ENCODE results near the gene GAST. TPM values are rescaled to one million over a fixed set of nuclear protein-coding genes. Genes with fewer than 3 reads are reported as not detected.

Gene GAST
- total RNA-seq, 1 experiment from 2014 or later: not detected

DNA sequence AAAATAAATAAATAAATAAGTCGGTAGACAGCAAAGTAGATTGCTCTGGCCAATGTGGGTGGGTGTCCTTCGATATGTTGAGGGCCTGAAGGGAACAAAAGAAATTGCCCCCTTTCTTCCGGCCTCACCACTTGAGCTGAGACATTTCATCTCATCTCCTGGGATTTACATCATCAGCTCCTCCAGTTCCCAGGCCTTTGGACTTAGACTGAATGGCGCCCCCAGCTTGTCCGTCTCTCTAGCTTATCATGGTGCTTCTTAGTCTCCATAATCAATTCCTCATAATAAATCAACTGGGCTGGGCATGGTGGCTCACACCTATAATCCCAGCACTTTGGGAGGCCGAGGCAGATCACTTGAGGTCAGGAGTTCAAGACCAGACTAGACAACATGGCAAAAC is 36.1 kb downstream of the GAST start:
- DNase-seq: no peak
- Histone ChIP-seq H3K4me2 (ENCODE audit: insufficient read depth, insufficient read length, low read length) (no peak overlapping the region), H2BK20ac (ENCODE audit: low read depth, low read length, poor library complexity, severe bottlenecking) (no peak overlapping the region), H3K4me1 (ENCODE audit: insufficient read depth, low read length) (no peaks in the 10 kb centered on the region), H4K8ac (replicated peaks; ENCODE audit: insufficient read length, low read depth, low read length) (no peak overlapping the region), H3K14ac (ENCODE audit: insufficient read depth, low read length) (no peak overlapping the region), H3K4ac (ENCODE audit: low read depth, low read length) (no peak overlapping the region), H3K27ac (ENCODE audit: insufficient read length, low read depth, low read length) (no peak overlapping the region), H3K9ac (ENCODE audit: extremely low read depth, insufficient read length, low read length) (no peak overlapping the region), H2BK12ac (ENCODE audit: insufficient read length, low read depth, low read length) (no peak overlapping the region), H2AK5ac (ENCODE audit: insufficient read length, low read length) (no peak overlapping the region), H3K23ac (ENCODE audit: insufficient read length, low read depth, low read length) (no peak overlapping the region), H3K79me2 (ENCODE audit: insufficient read depth, low read length) (no peaks in the 10 kb centered on the region), H3K27me3 (ENCODE audit: insufficient read depth, low read length) (no peaks in the 10 kb centered on the region), H3K56ac (ENCODE audit: insufficient read length, low read depth, low read length) (no peak overlapping the region), H2BK120ac (ENCODE audit: low read depth, low read length, poor library complexity, severe bottlenecking) (no peak overlapping the region), H3K79me1 (ENCODE audit: insufficient read depth, low read depth, low read length, poor library complexity, severe bottlenecking) (no peaks in the 10 kb centered on the region), H3K9me3 (ENCODE audit: control insufficient read depth, low read depth, low read length) (no peaks in the 10 kb centered on the region), H4K20me1 (ENCODE audit: control insufficient read depth, insufficient read depth, insufficient read length) (no peaks in the 10 kb centered on the region), H2BK5ac (ENCODE audit: insufficient read length, low read length) (no peak overlapping the region), H2BK15ac (ENCODE audit: low read depth, low read length) (no peak overlapping the region), H3K18ac (ENCODE audit: insufficient read length, low read depth, low read length) (no peak overlapping the region), H2AFZ (ENCODE audit: low read length) (no peak overlapping the region), H3K23me2 (ENCODE audit: insufficient read length, low read depth, low read length, poor library complexity, severe bottlenecking) (no peaks in the 10 kb centered on the region), H3T11ph (ENCODE audit: low read length) (no peak overlapping the region), H4K5ac (ENCODE audit: insufficient read length, low read depth, low read length) (no peak overlapping the region), H4K91ac (ENCODE audit: insufficient read length, low read depth, low read length) (no peak overlapping the region)
- no peaks in the 10 kb centered on the region for H3K9me3 Mint-ChIP-seq
- TF ChIP-seq, protein P1, sequence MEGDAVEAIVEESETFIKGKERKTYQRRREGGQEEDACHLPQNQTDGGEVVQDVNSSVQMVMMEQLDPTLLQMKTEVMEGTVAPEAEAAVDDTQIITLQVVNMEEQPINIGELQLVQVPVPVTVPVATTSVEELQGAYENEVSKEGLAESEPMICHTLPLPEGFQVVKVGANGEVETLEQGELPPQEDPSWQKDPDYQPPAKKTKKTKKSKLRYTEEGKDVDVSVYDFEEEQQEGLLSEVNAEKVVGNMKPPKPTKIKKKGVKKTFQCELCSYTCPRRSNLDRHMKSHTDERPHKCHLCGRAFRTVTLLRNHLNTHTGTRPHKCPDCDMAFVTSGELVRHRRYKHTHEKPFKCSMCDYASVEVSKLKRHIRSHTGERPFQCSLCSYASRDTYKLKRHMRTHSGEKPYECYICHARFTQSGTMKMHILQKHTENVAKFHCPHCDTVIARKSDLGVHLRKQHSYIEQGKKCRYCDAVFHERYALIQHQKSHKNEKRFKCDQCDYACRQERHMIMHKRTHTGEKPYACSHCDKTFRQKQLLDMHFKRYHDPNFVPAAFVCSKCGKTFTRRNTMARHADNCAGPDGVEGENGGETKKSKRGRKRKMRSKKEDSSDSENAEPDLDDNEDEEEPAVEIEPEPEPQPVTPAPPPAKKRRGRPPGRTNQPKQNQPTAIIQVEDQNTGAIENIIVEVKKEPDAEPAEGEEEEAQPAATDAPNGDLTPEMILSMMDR (conservative IDR thresholded peaks at IDR 0.05): no peak
- H3K27me3 Mint-ChIP-seq (ENCODE audit: low read depth): no peaks in the 10 kb centered on the region; the same call in 1 of the 2 replicates
- no peak overlapping the region for H3K27ac Mint-ChIP-seq
- H3K36me3 Mint-ChIP-seq (ENCODE audit: insufficient read depth in 1 of 3, low read depth in 3 of 3): no peaks in the 10 kb centered on the region; a peak in 1 of 7 replicates
- H3K4me1 Mint-ChIP-seq: no peaks in the 10 kb centered on the region
- no CpG with 5 or more reads among the region's 6 CpGs for WGBS (ENCODE audit: extremely low coverage, insufficient read length, low lambda C conversion rate)
- no peak overlapping the region for H3K4me3 Mint-ChIP-seq
